HG02763 (cell line): ENCODE measurements around the gene ACSL6.

Experiments
- ATAC-seq: cut with Tn5 transposase; IDR thresholded peaks from one replicate; pipeline ENCODE4 v1.9.1; 2021; ENCODE audit warnings: mild to moderate bottlenecking, moderate library complexity; ENCODE audit not compliant: unreplicated experiment

The ACSL6 gene

DNA sequence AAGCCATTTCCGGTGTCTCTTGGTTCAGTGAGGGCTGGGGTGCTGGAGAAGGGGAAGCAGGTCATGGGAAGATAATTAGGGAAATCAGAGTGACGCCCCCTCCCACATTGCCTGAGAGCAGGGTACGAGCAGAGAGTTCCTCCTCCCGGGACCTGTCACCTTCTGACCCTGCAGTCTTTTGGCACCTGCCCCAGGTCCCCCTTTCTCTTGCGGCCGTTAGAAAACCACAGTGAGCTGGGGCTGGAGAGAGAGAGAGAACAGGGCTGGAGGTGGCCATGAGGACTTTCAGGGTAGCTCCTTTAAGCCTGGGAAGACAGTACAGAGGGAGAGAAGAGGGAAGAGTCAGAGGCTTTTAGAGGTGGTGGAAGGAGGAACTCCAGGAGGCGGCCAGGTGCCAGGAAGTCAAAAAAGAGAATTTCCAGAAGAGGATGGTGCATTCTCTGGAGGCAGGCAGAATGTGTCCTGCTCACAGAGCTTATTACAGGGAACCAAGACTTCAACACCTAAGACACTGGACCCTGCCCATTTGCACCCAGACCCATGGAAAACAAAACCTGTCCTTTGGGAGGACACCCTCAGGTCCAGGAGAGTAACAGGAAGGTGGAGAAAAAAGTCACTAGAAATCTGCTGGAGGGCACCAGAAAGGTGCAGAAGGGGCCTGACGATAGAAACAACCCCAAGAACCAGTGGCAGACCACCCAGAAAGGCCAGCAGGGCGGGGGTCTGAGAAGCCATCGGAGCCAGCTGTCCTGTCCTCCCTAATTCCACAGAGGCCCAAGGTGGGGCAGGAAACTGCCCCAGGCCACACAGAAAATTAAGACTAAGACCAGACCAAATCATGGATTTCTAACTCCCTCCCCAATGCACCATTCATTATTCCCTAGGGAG is 6.5 kb upstream of the ACSL6 start:
- ATAC-seq, result no peak

DNA sequence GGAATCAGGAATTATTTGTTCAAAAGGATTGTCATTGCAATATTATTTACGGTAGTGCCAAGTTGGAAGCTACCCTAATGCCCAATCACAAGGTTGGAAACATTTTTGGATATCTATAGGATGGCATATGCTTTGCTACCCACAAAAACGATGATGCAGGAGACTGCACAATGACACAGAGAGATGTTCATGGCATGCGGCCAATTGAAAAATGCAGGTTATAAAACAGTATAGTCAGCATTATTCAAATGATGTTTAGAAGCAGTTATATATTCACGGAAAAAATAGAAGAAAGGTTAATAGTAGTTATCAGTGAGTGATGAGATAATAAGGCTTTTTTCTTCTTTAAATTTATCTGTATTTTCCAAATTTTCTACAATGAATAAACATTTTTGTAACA is 5.9 kb upstream of the ACSL6 start:
- no peak for ATAC-seq

DNA sequence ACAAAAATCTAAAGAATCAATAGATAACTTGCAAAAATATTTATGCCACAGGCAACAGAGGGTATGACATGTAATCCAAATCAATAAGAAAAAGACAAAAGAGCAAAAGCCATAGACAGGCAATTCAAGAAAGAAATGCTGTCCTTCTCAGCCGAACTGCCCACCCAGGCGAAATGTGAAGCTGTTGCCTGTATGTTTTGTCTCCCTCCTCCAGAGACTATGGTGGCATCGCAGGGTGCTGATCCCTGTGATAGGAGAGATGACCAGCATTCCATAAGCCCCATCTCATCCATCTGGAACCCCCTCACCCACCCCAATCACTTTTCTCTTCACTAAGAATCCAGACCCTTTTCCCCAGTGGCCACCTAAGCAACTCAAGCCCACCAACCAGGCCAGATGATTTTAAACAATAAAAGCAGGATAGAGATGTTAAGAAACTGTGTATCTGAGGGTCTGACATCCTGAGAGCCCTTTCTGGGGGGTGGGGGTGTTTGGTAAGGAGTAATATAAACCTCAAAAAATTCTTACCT is 5.3 kb upstream of the ACSL6 start:
- no peak for ATAC-seq

DNA sequence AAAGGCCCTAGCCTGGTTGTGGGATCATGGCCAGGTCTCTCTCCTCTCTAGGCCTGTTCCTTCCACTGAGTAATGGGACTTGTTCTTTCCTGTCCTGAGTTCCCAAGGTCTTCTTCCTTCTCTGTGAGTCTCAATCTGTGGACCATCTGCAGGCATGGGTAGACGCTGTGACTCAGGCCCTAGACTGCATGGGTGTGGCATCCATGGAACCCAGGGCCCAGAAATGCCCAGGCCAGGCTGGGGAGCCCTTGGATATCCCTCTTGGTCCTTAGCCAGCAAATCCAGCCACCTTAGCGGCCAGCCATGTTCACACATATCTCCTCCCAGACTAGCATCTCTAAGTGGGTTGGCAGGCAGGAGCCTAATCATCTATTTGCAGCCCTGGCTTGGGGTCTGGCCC is 2.3 kb upstream of the ACSL6 start:
- no peak for ATAC-seq

DNA sequence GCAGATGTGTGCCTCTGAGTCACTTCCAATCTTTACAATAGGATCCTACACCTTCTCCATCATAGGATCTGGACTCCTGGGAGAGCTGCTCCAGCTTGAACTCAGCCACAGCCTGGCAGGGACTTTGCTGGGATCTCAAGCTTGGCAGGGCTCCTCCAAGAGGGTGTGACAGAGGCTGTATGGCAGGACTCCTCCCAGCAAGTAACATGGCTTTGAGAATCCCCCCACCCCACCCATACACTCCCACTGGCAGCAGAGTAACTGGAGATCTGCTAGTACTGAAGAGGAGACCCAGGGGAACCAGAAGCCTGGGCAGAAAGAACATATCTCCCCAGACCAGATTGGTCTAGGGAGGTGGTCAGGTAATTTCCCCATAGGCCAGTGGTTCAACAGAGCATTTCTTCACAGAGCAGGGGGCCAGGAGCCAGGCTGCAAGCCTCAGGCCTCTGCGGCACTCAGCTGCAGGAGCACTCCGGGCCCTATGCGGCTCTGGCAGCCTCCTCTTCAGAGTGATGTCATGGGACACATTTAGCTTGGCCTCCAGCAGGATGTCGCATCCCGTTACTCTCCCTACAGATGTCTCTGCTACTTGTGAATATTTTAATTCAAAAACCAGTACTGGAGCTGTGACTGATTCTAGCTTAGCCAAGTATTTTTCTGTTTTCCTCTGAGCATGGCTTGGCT is 1.7 kb upstream of the ACSL6 start:
- no peak for ATAC-seq

DNA sequence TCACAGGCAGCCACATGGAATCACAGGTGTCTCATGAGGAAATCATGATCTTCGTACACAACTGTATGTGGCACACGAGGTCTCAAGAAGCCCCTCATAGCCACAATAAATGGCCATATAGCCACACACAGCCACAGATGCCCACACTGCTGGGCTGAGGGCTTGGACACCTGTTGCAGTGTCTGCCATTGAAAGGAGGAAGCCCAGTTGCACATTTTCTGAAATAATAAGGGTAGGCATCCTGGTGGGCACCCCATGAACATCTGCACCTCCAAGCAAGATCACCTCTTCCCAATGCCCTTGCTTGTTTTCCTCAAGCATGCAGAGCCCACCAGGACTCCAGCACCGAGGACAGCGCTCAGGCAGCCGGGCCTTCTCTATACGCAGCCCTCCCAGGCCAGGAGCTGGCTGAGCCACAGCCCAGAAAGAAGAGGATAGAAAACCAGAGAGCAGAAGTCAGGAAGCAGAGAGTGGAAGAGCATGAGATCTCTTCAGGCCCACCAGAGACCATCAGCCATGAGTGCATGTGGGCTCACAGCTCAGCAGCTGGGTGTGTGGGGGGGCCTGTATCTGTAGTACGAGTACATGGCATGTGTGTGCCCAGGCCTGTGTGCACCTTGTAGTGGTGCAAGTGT is 1.0 kb upstream of the ACSL6 start:
- no peak for ATAC-seq

DNA sequence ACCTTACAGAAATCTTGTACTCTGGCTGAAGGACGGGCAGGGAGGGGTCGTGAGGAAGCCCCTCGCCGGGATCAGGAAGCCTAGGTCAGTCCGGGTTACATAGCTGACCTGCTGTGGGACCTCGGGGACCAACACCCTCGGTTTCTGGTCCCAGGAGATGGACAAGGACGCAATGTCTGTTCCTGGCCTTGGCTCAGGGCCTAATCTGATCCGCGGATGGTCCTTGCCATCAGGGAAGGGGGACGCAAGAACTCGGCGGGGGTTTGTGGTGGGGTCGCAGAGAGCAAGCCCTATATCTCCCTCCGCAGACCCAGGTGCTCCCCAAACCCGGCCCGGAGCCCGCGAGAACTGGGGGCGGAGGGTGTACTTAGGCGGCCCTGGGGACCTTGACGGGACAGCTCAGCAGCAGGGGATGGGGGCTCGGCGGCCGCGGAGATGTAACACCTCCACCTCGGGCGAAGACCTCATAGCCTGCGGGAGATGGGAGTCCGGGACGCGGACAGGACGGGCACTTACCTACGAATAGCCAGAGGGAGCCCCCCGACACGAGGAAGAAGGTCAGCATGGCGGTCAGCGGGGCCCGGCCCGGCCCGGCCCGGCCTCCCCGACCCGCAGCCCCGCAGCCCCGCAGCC is 353 bp downstream of the ACSL6 start:
- ATAC-seq, result no peak

DNA sequence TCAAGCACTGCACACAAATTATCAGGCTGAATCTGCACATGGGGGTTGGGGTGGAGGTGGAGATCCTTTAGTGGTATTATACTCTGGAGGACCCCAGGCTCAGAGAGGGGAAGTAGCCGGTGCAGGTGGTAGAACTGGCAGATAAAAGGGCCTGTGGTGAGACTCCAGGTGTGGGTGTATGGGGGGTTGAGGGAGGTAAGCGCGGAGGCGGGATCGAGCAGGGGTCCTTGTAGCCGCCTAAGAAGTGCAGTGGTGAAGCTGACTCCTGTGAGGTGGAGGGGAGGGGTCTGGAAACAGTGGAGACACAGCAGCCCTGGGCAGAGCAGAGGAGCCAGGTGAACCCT is 841 bp downstream of the ACSL6 start:
- no peak for ATAC-seq

DNA sequence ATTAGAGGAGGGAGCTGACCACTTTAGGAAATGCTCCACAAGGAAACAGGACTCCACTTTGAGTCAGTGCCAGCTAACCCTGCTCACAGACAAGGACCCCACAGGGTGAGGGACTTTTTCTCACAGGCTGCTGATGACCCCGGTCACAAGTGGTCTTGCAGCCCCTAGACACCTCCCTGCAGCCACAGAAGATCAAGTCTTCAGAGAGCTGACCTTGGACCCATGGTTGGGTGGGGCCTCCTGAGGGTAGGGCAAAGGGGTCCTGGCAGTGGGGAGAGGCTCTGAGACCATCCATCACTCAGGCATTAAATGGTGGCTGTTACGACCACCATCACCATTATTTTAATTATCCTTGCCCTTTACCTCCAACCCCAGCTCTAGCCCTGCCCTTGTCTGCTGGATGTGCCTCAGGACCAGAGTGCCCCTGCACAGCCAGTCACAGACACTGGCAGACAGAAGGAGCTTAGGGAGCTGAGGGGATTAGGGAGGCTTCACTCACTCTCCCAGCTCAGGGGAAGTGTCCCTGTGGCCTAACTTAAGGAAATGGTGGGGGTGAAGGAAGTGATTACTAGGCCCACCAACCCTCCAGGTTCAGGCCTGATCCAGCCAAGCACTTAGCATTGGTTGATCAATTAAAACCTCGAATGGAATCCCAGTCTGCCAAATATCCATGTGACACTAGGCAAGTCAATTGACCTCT is 1.6 kb downstream of the ACSL6 start:
- no peak for ATAC-seq

DNA sequence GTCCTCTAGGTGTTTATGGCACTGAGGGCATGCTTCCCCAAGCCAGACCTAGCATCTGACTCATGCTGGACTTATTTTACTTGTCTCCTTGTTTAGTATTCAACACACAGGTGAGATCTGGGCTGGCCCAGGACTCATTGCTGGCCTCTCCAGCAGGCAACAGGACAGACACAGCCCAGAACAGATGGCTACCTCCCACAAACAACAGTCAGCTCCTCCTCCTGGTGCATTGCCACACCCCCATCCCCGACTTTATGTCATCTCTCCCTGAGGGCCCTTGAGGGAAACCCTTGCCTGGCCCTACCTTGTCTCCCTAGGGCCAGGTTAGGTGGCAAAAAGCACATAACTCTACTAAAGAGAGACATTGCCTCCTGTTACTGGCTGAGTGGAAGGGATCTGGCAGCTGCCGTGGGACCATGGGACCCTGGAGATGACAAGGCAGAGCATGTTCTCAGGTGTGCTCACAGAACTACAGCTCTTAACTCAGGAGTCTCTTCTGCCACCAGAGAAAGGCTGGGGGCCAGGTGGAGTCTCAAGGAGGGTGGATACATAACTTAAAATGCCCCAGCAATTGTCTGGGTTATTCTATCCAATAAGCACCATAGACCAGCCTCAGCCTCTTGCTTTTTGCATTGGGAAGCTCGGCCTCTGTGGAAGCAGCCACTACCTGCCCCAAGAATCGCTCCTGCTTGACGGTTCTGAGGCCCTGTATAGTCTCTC is 2.3 kb downstream of the ACSL6 start:
- no peak for ATAC-seq

DNA sequence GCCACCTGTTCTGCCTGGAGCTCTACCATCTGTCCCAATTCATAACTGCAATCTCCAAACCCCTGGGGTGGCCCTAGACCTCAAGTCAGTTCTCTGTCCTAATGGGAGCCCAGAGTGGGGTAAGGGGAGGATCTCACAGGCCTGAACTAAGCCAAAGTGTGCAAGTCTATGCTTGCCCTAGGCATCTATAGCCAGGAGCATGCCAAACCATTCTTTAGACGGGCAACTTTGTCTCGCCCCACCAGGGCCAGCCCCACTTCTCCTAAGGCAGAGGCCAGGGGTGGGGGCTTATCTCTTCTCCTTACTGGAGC is 3.3 kb downstream of the ACSL6 start:
- ATAC-seq, result no peak

DNA sequence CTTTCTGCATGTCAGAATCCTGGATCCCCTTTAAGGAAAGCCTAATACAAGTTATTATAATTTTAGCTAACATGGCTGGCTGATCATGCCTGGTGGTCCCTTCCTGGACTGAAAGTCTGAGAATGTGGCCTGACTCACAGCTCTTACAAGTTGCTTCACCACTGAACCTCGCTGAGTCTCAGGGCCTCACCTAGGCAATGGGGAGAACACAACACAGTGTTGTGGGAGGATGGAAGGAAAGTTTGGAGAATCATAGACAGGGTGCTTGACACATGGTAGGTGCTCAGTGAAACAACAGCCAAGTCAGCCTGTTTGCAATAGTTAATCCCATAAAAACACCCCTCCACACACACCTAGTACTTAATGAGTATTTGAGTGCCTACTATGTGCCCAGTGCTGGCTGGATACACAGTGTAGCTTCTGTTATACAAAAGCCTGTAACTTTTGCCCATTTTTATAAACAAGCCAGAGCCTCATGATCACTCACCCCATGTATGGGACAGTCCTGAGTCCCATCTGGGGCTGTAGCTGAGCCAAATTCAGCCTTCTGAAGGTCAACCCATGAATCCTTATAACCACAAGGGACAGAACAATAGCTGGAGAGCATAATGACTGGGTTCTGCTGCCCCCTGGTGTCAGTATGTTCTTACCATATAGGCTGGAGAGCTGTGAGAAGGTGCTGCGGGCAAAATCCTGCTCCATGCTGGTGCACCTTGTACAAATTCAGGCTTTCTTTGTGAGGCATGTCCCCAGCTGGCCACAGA is 3.9 kb downstream of the ACSL6 start:
- no peak for ATAC-seq

DNA sequence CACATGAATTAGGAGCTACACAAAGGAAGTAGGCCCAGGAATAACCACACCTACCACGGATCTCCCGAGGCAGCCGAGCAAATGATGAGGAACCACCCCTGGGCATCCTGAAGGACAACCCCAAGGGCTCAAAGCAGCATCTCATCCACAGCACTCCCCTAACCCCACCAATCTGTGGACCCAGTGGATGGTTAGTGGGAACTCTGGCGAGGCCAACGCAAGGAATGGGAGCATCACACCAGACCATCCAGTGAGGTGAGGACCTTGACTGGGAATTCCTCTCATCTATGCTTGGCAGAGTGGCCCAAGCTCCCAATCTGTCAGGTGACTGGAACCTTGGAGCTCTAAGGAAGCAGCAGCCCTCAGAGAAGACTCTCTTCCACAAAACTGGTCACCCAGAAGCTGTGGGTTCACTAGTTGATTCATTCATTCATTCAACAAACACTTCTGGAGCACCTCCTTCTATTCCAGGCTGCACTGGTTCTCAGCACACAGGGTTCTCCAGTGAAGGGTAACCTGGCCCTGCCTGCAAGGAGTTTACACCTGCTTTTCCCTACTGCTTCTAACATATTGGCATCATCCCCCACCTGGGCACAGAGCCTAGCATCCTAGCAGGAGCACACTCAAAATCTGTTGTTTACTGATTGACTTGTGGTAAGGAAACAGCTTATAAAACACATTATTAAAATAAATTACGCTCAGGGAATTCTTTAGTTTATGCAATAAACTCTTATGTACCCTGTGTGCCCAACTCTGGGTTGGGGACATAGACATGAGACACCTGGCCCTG is 4.9 kb downstream of the ACSL6 start:
- ATAC-seq, result no peak

DNA sequence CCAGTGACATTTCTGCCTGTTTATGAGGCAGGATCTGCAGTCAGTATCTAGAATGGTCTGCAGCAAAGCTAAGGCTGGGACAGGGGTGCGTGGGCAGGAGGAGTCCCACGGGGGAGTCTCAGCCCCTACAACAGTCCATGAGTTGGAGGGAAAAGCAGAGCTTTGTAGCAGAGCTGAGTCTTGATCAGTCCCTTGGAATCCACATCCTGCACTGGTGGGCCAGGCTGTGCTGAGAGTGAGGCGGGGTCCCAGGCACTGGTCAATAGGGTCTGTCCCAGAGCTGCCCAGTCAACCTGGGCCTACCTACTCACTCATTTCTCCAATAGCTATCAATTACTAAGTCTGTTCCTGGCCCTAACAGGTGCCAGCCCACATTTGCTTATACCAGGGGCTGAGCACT is 5.9 kb downstream of the ACSL6 start:
- no peak for ATAC-seq

DNA sequence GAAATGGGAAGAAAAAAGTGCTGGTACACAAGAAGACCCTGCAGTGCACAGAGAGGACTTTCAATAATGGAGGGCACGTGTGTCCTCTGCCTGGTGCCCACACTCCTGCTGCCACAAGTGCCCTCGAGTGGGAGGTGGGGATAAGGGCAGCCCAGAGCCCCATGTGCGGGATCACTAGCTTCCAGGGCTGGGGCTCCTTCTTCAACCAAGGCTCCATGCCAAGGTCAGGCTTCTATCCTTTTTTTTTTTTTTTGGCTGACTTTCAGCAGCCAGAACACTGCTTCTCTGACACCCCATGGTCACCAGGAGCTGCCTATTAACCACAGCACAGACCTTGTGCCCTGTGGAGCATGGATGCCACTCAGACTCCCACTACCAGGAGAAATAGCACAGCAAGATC is 7.5 kb downstream of the ACSL6 start:
- ATAC-seq, result no peak

DNA sequence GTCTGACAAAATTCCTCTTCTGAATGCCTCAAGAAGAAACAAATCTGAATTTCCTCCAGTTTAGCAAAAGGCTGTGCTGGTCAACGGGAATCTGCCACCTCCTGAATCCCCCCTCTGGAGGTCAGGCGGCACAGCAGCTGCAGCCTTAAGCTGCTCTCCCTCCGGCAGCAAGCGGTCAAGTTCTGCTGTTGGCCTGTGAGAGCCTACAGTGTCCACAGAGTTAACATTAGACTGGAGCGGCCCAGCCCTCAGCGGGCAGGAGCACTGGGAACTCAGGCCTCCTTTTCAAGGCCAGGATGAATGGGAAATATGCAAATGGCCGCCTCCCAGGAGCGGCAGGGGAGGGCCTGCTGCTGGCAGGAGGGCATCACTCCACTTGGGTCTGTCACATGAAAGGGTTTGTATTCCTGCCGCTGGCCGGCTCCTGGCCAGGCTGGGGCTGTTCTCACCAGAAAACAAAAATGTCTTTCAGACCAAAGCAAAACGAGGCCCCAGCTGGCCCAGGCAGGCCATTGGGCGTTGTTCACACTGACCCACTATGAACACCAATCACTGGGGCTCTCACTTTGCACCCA is 8.2 kb downstream of the ACSL6 start:
- ATAC-seq, result no peak

DNA sequence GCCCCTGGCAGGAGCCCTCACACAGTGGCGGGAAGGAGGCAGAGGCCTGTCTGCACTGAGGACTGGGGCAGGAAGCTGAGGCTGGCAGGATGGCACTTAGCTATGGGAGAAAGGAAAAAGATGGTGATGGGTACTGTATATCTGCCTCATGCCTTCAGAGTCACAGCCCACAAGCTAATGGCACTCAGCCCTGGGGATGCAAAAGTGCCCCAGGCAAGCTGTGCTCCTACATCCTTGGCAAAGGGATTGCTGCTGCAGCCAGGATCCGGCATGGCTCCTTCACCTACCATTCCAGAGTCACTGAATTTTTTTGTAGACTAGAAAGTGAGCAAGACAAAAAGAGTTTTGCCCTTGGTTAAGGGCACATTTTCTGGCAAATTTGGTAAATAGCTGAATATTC is 8.7 kb downstream of the ACSL6 start:
- ATAC-seq, result no peak
